Vagina (tissue), 2 donors: ENCODE data around the gene TCF4. TPM values are rescaled to one million over a fixed set of nuclear protein-coding genes. Genes with fewer than 3 reads are reported as not detected.

ENCODE experiments used
- DNase-seq, 2 donors: peaks; one replicate each; pipeline ENCODE4 v3.0.0-alpha.2; 2017; ENCODE audit errors: extremely low spot score in 2 of 2
- H3K27ac ChIP-seq: fragments of 200-600 bp; sonication (generic); one replicate; pipeline ENCODE4 v1.5.1; 2019
- H3K27me3 ChIP-seq: fragments of 200-600 bp; sonication (generic); one replicate; pipeline ENCODE4 v1.5.1; 2019
- H3K36me3 ChIP-seq, 2 donors: fragments of 200-600 bp; sonication (generic); one replicate each; pipeline ENCODE4 v1.5.1; 2017 to 2019
- H3K4me1 ChIP-seq: fragments of 200-600 bp; sonication (generic); one replicate; pipeline ENCODE4 v1.5.1; 2019
- H3K4me3 ChIP-seq, 2 donors: fragments of 200-600 bp; sonication (generic); 1 replicate in 1 of 2; 2 replicates in 1 of 2; pipeline ENCODE4 v1.5.1; 2016 to 2019
- H3K9me3 ChIP-seq: fragments of 200-600 bp; sonication (generic); one replicate; pipeline ENCODE4 v1.5.1; 2019
- POLR2A ChIP-seq, 2 donors: fragments of 450-650 bp; IDR thresholded peaks; one replicate each; pipeline ENCODE4 v1.6.1; 2017; ENCODE audit warnings: antibody characterized with exemption in 2 of 2, mild to moderate bottlenecking in 2 of 2, moderate library complexity in 2 of 2
- POLR2AphosphoS5 ChIP-seq, 2 donors: sonication (generic); formaldehyde crosslinking; IDR thresholded peaks; one replicate each; pipeline ENCODE4 v1.9.0; 2017; ENCODE audit warnings: antibody characterized with exemption in 2 of 2, mild to moderate bottlenecking in 2 of 2, low read depth in 1 of 2; ENCODE audit not compliant: insufficient read depth in 1 of 2
- intact Hi-C: fragments of 100-400 bp; cut with DNase I; formaldehyde crosslinking; loops from one replicate; pipeline ENCODE4 v1.15.1; 2023
- total RNA-seq: library from RNA; depleted of rRNA; stranded (reverse); fragments of >200 nt; gene quantifications from one replicate; pipeline ENCODE4 v1.2.3, GENCODE V29; 2016
- TF ChIP-seq, protein P1 (sequence below), 3 experiments: fragments of 450-650 bp in 2 of 3; fragments of 200-600 bp in 1 of 3; sonication (generic) in 1 of 3; IDR thresholded peaks; one replicate each; pipeline ENCODE4 v1.5.1; 2017 to 2019; ENCODE audit warnings: antibody characterized with exemption in 3 of 3, mild to moderate bottlenecking in 2 of 3, moderate library complexity in 2 of 3

The TCF4 gene
- total RNA-seq, 1 donor from 2014 or later, result 105 TPM

DNA sequence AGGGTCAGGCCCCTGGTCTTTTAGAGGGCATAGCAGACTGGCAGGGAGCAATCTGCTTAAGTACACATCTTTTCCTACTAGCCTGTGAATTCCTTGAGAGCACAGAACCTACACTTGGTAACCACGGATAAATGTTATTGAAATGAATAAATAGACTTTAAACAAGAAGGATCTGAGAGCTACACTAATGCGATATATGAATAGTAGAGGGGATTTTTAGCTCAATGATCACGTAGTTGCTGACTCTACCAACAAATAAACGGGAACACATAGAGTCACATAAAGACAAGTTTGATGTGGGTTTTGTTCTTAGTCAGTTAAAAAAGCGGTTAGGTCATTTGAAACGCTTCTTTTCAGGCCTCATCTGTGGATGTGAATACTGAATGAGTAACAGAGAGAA lies 338.4 kb downstream of the TCF4 start:
- intact Hi-C loops, result loop anchor here (10.0 kb wide), 1 partner anchor 335 kb away; the partner anchor contains the start of gene TCF4
- Histone ChIP-seq H3K36me3 (peaks cover 0 to 7% of the 10 kb centered on the region in 2 donors), H3K27me3 (no peaks in the 10 kb centered on the region), H3K9me3 (no peaks in the 10 kb centered on the region), H3K4me1 (peaks cover 44% of the 10 kb centered on the region), H3K27ac (no peak overlapping the region), H3K4me3 (no peak overlapping the region)
- TF ChIP-seq POLR2AphosphoS5 (IDR thresholded peaks at IDR 0.05; ENCODE audit: insufficient read depth in 1 of 2, low read depth in 1 of 2), result no peak
- TF ChIP-seq, protein P1, sequence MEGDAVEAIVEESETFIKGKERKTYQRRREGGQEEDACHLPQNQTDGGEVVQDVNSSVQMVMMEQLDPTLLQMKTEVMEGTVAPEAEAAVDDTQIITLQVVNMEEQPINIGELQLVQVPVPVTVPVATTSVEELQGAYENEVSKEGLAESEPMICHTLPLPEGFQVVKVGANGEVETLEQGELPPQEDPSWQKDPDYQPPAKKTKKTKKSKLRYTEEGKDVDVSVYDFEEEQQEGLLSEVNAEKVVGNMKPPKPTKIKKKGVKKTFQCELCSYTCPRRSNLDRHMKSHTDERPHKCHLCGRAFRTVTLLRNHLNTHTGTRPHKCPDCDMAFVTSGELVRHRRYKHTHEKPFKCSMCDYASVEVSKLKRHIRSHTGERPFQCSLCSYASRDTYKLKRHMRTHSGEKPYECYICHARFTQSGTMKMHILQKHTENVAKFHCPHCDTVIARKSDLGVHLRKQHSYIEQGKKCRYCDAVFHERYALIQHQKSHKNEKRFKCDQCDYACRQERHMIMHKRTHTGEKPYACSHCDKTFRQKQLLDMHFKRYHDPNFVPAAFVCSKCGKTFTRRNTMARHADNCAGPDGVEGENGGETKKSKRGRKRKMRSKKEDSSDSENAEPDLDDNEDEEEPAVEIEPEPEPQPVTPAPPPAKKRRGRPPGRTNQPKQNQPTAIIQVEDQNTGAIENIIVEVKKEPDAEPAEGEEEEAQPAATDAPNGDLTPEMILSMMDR (IDR thresholded peaks at IDR 0.05), result no peak
- TF ChIP-seq POLR2A (IDR thresholded peaks at IDR 0.05), result no peak
- no peak for DNase-seq

DNA sequence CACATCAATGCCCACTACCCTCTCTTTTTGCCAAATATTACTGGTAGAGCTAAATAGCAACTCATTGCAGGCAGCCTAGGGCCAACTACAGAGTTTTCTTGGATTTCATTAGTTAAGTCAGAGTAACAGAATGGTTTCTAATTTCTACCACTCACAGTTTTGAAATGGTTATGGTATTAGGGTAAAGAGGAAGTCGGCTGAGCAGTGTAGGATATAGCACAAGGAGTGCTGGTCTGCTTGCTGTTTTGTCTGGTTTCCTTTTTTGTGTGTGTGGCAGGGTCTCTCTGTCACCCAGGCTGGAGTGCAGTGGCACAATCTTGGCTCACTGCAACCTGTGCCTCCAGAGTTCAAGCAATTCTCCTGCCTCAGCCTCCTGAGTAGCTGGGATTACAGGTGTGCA lies 339.5 kb downstream of the TCF4 start:
- TF ChIP-seq, protein P1 (IDR thresholded peaks at IDR 0.05), result no peak
- TF ChIP-seq POLR2AphosphoS5 (IDR thresholded peaks at IDR 0.05; ENCODE audit: insufficient read depth in 1 of 2, low read depth in 1 of 2) (no peak), POLR2A (IDR thresholded peaks at IDR 0.05) (no peak)
- DNase-seq, result no peak
- H3K36me3 ChIP-seq, result no peaks in the 10 kb centered on the region
- no peaks in the 10 kb centered on the region for H3K27me3 ChIP-seq
- no peaks in the 10 kb centered on the region for H3K9me3 ChIP-seq
- no peak overlapping the region for H3K4me3 ChIP-seq
- peaks cover 53% of the 10 kb centered on the region for H3K4me1 ChIP-seq
- intact Hi-C loops, result loop anchor here (10.0 kb wide), 1 partner anchor 336 kb away; the partner anchor contains the start of gene TCF4
- H3K27ac ChIP-seq, result no peak overlapping the region

DNA sequence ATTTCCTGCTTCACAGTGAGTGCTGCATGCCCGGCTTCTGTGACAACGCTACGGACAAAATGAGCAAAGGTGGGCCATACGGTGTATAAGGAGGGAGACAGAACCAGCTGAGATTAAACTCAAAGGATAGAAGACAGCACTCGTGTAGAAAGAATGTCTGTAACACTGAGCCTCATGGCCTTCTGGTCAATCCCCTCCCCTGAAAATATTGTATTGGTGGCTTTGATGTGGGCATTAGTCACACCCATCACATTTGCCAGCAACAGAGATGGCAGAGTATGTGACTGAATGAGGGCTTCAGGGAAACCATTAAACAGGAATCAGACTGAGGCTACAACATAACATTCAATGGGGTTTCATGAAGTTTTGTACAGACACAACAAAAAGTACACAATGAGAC lies 341.0 kb downstream of the TCF4 start:
- no peak for TF ChIP-seq POLR2A (IDR thresholded peaks at IDR 0.05)
- TF ChIP-seq, protein P1 (IDR thresholded peaks at IDR 0.05), result no peak
- TF ChIP-seq POLR2AphosphoS5 (IDR thresholded peaks at IDR 0.05; ENCODE audit: insufficient read depth in 1 of 2, low read depth in 1 of 2), result no peak
- no peak for DNase-seq
- no peaks in the 10 kb centered on the region for H3K9me3 ChIP-seq
- peak overlapping the region; percentile 6 for H3K27ac ChIP-seq
- no peaks in the 10 kb centered on the region for H3K27me3 ChIP-seq
- intact Hi-C loops, result loop anchor here (10.0 kb wide), 1 partner anchor 338 kb away; the partner anchor contains the start of gene TCF4
- H3K4me1 ChIP-seq, result peaks cover 46% of the 10 kb centered on the region
- H3K4me3 ChIP-seq, result no peak overlapping the region
- H3K36me3 ChIP-seq, result no peaks in the 10 kb centered on the region

- H3K9me3 ChIP-seq, result no peaks in the 10 kb centered on the region
- H3K36me3 ChIP-seq, result no peaks in the 10 kb centered on the region
- no peaks in the 10 kb centered on the region for H3K27me3 ChIP-seq
- intact Hi-C loops, result loop anchor here (10.0 kb wide), 1 partner anchor 339 kb away; the partner anchor contains the start of gene TCF4
- TF ChIP-seq POLR2A (IDR thresholded peaks at IDR 0.05) (no peak), POLR2AphosphoS5 (IDR thresholded peaks at IDR 0.05; ENCODE audit: insufficient read depth in 1 of 2, low read depth in 1 of 2) (no peak)
- H3K4me1 ChIP-seq, result peaks cover 42% of the 10 kb centered on the region
- peak overlapping the region; percentile 6 for H3K27ac ChIP-seq
- no peak for DNase-seq
- H3K4me3 ChIP-seq, result no peak overlapping the region
These were observed 341.7 kb downstream of the TCF4 start for GRCh38 chr18:55246278-55246677.

DNA sequence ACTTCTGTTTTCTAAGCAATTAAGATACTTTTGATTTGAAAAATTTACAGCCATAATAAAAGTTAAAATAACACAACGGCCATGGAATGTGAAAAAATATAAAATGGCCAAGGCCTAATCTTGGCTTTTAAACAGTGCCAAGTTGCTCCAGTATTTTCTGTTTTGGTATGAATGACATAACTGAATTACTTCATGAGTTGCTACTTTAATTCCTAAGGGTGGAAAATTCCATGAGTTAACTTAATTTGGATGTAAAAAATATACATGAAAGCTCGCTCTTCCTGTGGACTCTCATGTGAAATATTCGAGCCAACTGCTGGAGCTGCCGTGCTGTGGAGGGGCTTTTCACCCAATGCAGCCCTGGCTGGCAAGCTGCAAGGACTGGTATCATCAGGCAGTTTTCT lies 342.8 kb downstream of the TCF4 start:
- Histone ChIP-seq H3K27me3 (no peaks in the 10 kb centered on the region), H3K9me3 (no peaks in the 10 kb centered on the region), H3K27ac (peak overlapping the region; percentile 63), H3K4me3 (no peak overlapping the region), H3K4me1 (peaks cover 39% of the 10 kb centered on the region), H3K36me3 (no peaks in the 10 kb centered on the region)
- intact Hi-C loops, result loop anchor here (10.0 kb wide), 1 partner anchor 340 kb away; the partner anchor contains the start of gene TCF4
- no peak for TF ChIP-seq POLR2AphosphoS5 (IDR thresholded peaks at IDR 0.05; ENCODE audit: insufficient read depth in 1 of 2, low read depth in 1 of 2)
- no peak for TF ChIP-seq POLR2A (IDR thresholded peaks at IDR 0.05)
- TF ChIP-seq, protein P1 (IDR thresholded peaks at IDR 0.05), result no peak
- no peak for DNase-seq
